Liver (tissue), 9 donors: ENCODE results near the gene UQCRHL. TPM values are rescaled to one million over a fixed set of nuclear protein-coding genes. Genes with fewer than 3 reads are reported as not detected.

ENCODE experiments used
- DNase-seq: peaks from one replicate; pipeline ENCODE4 v3.0.0-alpha.2; 2017; ENCODE audit warnings: low spot score
- H3K27ac ChIP-seq, 2 donors: one replicate each; pipeline ENCODE4 v1.7.0; 2013; ENCODE audit warnings: inconsistent platforms in 2 of 2, low read length in 2 of 2, control low read depth in 1 of 2, low read depth in 1 of 2, mild to moderate bottlenecking in 1 of 2
- H3K27me3 ChIP-seq, 4 donors: one replicate each; pipeline versions ENCODE4 v1.6.1 to v1.7.0; 2013; ENCODE audit warnings: low read length in 3 of 4, inconsistent platforms in 1 of 4, mild to moderate bottlenecking in 1 of 4, moderate library complexity in 1 of 4; ENCODE audit not compliant: control insufficient read depth in 4 of 4, insufficient read depth in 4 of 4
- H3K36me3 ChIP-seq, 4 donors: one replicate each; pipeline versions ENCODE4 v1.6.1 to v1.7.0; 2013; ENCODE audit warnings: low read length in 3 of 4, mild to moderate bottlenecking in 3 of 4, low read depth in 1 of 4, moderate library complexity in 1 of 4; ENCODE audit not compliant: control insufficient read depth in 4 of 4, insufficient read depth in 3 of 4
- H3K4me1 ChIP-seq, 4 donors: one replicate each; pipeline versions ENCODE4 v1.6.1 to v1.7.0; 2013; ENCODE audit warnings: low read length in 3 of 4, mild to moderate bottlenecking in 3 of 4, moderate library complexity in 1 of 4; ENCODE audit not compliant: control insufficient read depth in 4 of 4, insufficient read depth in 4 of 4
- H3K4me3 ChIP-seq, 3 donors: one replicate each; pipeline versions ENCODE4 v1.6.1 to v1.7.0; 2013; ENCODE audit warnings: low read length in 3 of 3, control low read depth in 1 of 3, low read depth in 1 of 3, mild to moderate bottlenecking in 1 of 3
- H3K9ac ChIP-seq, 2 donors: one replicate each; pipeline ENCODE4 v1.7.0; 2013; ENCODE audit warnings: low read length in 2 of 2, mild to moderate bottlenecking in 2 of 2, moderate library complexity in 2 of 2, control low read depth in 1 of 2, low read depth in 1 of 2
- H3K9me3 ChIP-seq, 4 donors: one replicate each; pipeline versions ENCODE4 v1.6.1 to v1.7.0; 2013; ENCODE audit warnings: low read length in 3 of 4; ENCODE audit not compliant: control insufficient read depth in 4 of 4
- ATF3 ChIP-seq: IDR thresholded peaks from 2 replicates; pipeline ENCODE4 v1.6.1; 2016; ENCODE audit warnings: antibody characterized with exemption
- CTCF ChIP-seq: fragments of 150-350 bp; IDR thresholded peaks from 2 replicates; pipeline ENCODE4 v1.5.1; 2017; ENCODE audit warnings: improper control_type of control experiment, low read depth, low read length; ENCODE audit not compliant: missing input control
- EGR1 ChIP-seq, 2 donors: IDR thresholded peaks; 2 replicates each; pipeline ENCODE4 v1.6.1; 2016 to 2018; ENCODE audit warnings: antibody characterized with exemption in 2 of 2, low read depth in 2 of 2
- FOXA1 ChIP-seq: IDR thresholded peaks from 2 replicates; pipeline ENCODE4 v1.6.1; 2016; ENCODE audit warnings: antibody characterized with exemption
- FOXA2 ChIP-seq: IDR thresholded peaks from 2 replicates; pipeline ENCODE4 v1.6.1; 2016; ENCODE audit warnings: antibody characterized with exemption
- GABPA ChIP-seq, 2 donors: IDR thresholded peaks in 1 of 2; conservative IDR thresholded peaks in 1 of 2; 2 replicates each; pipeline ENCODE4 v1.6.1; 2016; ENCODE audit warnings: antibody characterized with exemption in 2 of 2, mild to moderate bottlenecking in 1 of 2, moderate library complexity in 1 of 2
- HNF4A ChIP-seq, 2 donors: conservative IDR thresholded peaks; 2 replicates each; pipeline ENCODE4 v1.6.1; 2016; ENCODE audit warnings: antibody characterized with exemption in 2 of 2, mild to moderate bottlenecking in 2 of 2
- HNF4G ChIP-seq: IDR thresholded peaks from 2 replicates; pipeline ENCODE4 v1.6.1; 2016; ENCODE audit warnings: antibody characterized with exemption
- JUND ChIP-seq, 2 donors: IDR thresholded peaks; 2 replicates each; pipeline ENCODE4 v1.6.1; 2016; ENCODE audit warnings: antibody characterized with exemption in 2 of 2
- MAX ChIP-seq: IDR thresholded peaks from 2 replicates; pipeline ENCODE4 v1.6.1; 2016; ENCODE audit warnings: antibody characterized with exemption
- NR2F2 ChIP-seq: IDR thresholded peaks from 2 replicates; pipeline ENCODE4 v1.6.1; 2016; ENCODE audit warnings: antibody characterized with exemption
- RAD21 ChIP-seq, 2 donors: IDR thresholded peaks; 2 replicates each; pipeline ENCODE4 v1.6.1; 2016; ENCODE audit warnings: antibody characterized with exemption in 2 of 2, mild to moderate bottlenecking in 2 of 2
- REST ChIP-seq: IDR thresholded peaks from 2 replicates; pipeline ENCODE4 v1.6.1; 2016; ENCODE audit warnings: antibody characterized with exemption, mild to moderate bottlenecking
- RXRA ChIP-seq, 2 donors: IDR thresholded peaks; 2 replicates each; pipeline ENCODE4 v1.6.1; 2017 to 2018; ENCODE audit warnings: antibody characterized with exemption in 2 of 2, mild to moderate bottlenecking in 1 of 2
- SP1 ChIP-seq: IDR thresholded peaks from 2 replicates; pipeline ENCODE4 v1.6.1; 2018; ENCODE audit warnings: antibody characterized with exemption, mild to moderate bottlenecking
- TAF1 ChIP-seq: conservative IDR thresholded peaks from 2 replicates; pipeline ENCODE4 v1.6.1; 2016; ENCODE audit warnings: antibody characterized with exemption, mild to moderate bottlenecking
- YY1 ChIP-seq: IDR thresholded peaks from 2 replicates; pipeline ENCODE4 v1.6.1; 2016; ENCODE audit warnings: antibody characterized with exemption, mild to moderate bottlenecking
- ZBTB33 ChIP-seq: IDR thresholded peaks from 2 replicates; pipeline ENCODE4 v1.6.1; 2016; ENCODE audit warnings: antibody characterized with exemption
- WGBS: extraction: QIAGEN DNeasy Blood & Tissue Kit; methylation state at CpG from one replicate; pipeline ENCODE4 v1.1.7; 2013; 5-methylcytosine and 5-hydroxymethylcytosine counted together
- polyA plus RNA-seq, 2 donors: library from polyadenylated mRNA; stranded (reverse) in 1 of 2; unstranded in 1 of 2; fragments of 200-250 nt in 1 of 2; fragments of >200 nt in 1 of 2; fragmentation: Nextera tagmentation in 1 of 2; extraction: Ambion mirVana in 1 of 2; gene quantifications; one replicate each; pipeline versions ENCODE4 v1.2.1 to v1.2.3, GENCODE V29; 2013 to 2015
- total RNA-seq, 2 donors: library from RNA; depleted of rRNA; stranded (reverse); fragments of >200 nt; gene quantifications; one replicate each; pipeline ENCODE4 v1.2.3, GENCODE V29; 2014
- donor health status: healthy.
- donor health status: healthy.
- donor health status: healthy.
- donor health status: healthy.
- donor health status: healthy.

UQCRHL gene
- total and polyA plus RNA-seq, 4 donors: 0.50 to 2.9 (median 1.4) TPM

GRCh38 chr1:15802234-15802965 lies 5.0 kb downstream of the UQCRHL start:
- WGBS: 82% methylated on average over 17 of the region's 17 CpGs
- peaks cover 6 to 14% (median 11%) of the 10 kb centered on the region in 4 donors for H3K4me1 ChIP-seq
- H3K4me3 ChIP-seq: no peak overlapping the region
- no peaks in the 10 kb centered on the region for H3K36me3 ChIP-seq
- no peaks in the 10 kb centered on the region for H3K9me3 ChIP-seq
- no peak for DNase-seq
- H3K27ac ChIP-seq: no peak overlapping the region
- no peak overlapping the region for H3K9ac ChIP-seq
- H3K27me3 ChIP-seq: no peaks in the 10 kb centered on the region
- TF ChIP-seq HNF4A (conservative IDR thresholded peaks at IDR 0.05) (no peak), RXRA (IDR thresholded peaks at IDR 0.05) (no peak), FOXA2 (no peak), REST (no peak), CTCF (no peak), ZBTB33 (no peak), YY1 (no peak), MAX (no peak), EGR1 (IDR thresholded peaks at IDR 0.05; ENCODE audit: low read depth in 2 of 2) (no peak), HNF4G (no peak), RAD21 (IDR thresholded peaks at IDR 0.05) (no peak), NR2F2 (no peak), TAF1 (no peak), GABPA (IDR thresholded peaks at IDR 0.05 in 1 of 2, conservative IDR thresholded peaks at IDR 0.05 in 1 of 2) (no peak), ATF3 (no peak), FOXA1 (no peak), SP1 (no peak), JUND (IDR thresholded peaks at IDR 0.05) (no peak)
